GM18499 (cell line): ENCODE measurements around the gene SMOC2.

Source experiments
- ATAC-seq: cut with Tn5 transposase; IDR thresholded peaks from one replicate; pipeline ENCODE4 v1.9.1; 2021; ENCODE audit warnings: moderate number of reproducible peaks; ENCODE audit not compliant: insufficient read depth, unreplicated experiment

Gene SMOC2

GRCh38 chr6:168439794-168440450 is 1.1 kb upstream of the SMOC2 start:
- ATAC-seq = no peak

GRCh38 chr6:168441434-168442391 is 729 bp downstream of the SMOC2 start:
- ATAC-seq = no peak

DNA sequence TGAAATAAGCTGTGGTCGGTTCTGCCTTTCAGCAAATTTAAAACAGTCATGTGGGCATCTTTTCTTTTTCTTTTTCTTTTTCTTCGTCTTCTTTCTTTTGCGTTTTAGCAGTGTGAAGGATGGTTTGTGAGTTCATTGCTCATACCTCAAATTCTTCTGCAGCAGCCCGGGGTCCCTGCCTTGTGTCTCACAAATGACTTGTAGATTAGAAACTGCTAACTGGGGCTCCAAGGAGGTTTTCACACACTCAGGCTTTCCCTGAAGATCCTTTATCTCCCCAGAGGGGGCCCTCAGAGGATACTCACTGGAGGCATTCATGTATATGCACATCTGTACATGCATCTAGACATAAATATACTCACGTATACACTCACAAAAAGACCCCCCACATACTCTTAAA is 1.7 kb downstream of the SMOC2 start:
- ATAC-seq = no peak

- no peak for ATAC-seq
These were observed 6.3 kb downstream of the SMOC2 start for GRCh38 chr6:168447282-168447681.

DNA sequence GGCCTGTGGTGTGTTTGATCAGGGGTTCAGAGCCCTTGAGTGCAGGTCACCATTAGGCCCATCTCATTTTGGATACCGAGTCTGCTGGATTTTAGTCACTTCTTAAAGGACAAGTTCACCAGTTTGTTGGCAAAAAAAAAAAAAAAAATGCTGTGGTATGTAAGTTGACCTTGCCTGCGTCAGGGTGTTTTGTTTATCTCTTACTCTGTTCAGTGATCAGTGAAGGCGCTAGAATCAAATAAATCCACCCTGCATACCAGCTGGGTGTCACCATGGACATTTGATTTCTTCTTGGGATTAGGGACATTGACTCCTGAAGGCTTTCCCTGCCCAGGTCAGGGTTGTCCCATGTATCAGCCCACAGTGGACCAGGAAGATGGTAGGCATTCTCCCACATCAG is 6.7 kb downstream of the SMOC2 start:
- ATAC-seq = no peak

DNA sequence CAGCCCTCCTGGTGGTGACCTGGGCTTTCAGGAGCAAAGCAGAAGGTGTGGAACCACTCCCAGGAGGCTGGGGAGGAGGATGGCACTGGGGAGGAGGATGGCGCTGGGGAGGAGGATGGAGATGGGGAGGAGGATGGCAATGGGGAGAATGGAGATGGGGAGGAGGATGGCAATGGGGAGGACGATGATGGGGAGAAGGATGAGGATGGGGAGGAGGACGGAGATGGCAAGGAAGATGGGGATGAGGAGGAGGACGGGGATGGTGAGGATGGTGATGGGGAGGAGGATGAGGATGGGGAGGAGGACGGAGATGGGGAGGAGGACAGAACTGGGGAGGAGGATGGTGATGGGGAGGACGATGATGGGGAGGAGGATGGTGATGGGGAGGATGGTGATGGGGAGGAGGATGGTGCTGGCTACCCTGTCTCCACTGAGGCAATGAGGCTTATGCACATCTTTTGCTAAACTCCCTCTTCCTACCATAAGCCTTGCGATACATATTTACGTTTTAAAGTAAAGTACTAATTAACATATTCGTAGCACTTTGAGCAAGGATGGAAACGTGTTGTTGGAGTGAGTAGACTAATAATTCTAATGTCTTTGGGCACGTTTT is 7.4 kb downstream of the SMOC2 start:
- ATAC-seq = no peak

DNA sequence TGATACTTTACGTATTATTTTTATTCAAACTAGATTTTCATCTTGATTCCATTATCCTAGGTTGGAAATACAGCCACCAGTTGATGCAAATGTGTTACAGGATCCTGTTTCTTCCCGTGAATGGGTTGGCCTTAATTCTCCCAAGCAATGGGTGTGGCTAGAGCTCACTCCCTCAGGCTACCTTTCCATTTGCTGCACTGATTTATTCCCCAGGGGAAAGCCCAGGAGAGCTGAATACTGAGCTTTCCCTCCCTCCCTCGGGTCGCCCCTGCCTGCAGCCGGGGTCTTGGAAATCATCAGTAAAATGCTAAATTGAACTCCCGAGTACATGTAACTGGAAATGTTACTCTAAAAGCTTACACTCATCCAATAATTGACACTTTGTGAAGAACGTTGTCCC is 9.9 kb downstream of the SMOC2 start:
- no peak for ATAC-seq

- no peak for ATAC-seq
These were observed 11.0 kb downstream of the SMOC2 start for GRCh38 chr6:168451805-168452517.

GRCh38 chr6:168452685-168453377 is 11.8 kb downstream of the SMOC2 start:
- no peak for ATAC-seq

DNA sequence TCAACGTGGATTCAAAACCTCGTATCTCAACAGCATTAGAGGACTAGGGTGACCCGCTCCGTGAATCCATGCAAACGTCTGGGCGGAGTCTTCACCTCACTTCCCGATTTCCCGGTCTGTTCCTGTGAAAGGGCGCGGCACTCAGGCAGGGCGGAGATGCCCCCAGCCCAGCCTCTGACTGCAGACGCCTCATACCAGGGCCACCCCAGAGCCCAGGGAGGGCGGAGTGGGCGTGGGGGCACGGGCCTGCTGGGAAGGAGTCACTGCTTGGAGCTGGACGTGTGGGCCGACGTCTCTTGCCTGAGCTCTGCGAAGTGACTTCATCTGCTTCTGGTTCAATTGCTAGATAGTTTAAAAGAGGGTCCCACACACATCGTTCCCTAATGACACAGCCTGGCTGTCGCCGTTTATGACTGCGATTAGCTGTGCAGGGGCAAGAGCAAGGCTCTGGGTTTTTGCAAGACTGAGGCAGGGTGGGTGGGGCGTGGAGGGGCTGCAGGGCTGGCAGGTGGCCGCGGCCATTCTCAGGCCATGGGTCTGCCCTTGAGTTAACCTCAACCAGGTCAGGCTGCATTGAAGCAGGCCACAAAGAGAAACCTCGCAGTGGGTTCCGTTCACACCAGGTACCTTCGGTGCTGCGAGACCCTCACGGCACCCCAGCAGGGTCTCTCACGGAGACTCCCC is 15.0 kb downstream of the SMOC2 start:
- ATAC-seq = no peak

DNA sequence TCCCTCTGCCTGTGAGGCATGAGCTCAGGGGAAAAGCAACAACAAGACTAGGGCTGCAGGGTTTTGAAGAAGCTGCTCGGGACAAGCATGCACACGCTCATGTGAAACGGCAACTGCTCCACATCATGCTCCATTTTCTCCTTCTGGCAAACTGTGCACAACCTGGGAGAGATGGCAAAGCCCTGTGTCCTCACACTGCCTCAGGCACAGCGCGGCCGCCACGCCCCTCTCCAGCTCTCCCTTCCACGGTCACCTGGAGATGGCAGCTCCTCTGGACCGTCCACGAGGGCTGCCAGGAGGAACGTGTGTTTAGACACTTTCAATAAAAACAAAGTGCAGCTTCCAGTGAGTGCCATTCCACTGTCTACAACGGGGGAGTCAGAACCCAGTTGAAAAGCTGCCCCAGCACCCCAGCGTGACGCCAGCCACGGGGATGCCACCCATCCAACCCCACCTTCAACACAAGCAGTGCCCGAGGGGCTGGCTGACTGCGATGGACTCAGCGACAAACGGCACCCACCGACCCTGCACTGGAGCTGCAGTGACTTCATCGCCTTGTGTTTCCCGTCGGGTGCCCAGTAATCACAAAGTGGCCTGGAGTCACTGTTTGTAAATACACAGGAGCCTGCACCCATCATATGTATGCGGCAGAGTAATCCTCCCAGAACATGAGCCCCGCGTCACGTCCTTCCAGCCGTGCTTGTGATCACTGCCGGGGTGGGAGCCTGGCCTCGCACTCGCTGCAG is 16.1 kb downstream of the SMOC2 start:
- ATAC-seq = no peak

- no peak for ATAC-seq
These were observed 16.6 kb downstream of the SMOC2 start for GRCh38 chr6:168457653-168457934.

GRCh38 chr6:168458101-168458500 is 17.1 kb downstream of the SMOC2 start:
- ATAC-seq = no peak

DNA sequence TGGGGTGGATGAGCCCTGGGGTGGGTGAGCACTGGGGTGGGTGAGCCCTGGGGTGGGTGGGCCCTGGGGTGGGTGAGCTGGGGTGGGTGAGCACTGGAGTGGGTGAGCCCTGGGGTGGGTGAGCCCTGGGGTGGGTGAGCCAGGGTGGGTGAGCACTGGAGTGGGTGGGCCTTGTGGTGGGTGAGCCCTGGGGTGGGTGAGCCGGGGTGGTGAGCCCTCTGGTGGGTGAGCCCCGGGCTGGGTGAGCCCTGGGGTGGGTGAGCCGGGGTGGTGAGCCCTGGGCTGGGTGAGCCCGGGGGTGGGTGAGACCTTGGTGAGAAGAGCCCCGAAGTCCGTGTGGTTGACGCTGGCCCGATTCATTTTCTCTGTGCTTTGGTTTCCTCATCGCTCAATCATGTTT is 18.6 kb downstream of the SMOC2 start:
- no peak for ATAC-seq

DNA sequence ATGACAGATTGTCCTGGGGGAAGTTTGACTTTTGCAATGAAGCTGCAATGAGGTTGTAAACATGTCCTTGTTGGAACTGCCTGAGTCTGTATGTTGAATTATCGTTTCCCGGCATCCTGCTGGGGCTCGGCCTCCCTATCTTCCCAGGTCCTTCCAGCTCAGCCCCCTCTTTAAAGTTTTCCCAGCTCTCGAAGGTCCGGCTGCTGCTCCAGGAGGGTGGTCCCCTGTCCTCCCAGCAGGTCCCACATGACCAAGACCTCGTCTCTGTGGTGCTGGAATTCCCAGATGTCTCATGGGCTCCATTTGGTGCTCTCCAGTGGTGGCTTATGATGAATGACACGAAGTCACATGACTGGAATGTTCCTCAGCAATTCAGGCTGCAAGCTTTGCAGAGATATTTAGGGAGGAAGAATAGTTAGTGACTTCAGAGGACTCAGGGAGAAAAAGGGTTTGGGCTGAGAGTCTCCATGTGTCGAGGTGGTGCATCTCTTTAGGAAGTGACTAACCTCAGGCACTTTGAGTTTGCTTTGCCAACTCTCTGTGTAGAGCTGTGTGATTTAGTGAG is 21.4 kb downstream of the SMOC2 start:
- no peak for ATAC-seq

- no peak for ATAC-seq
These were observed 23.6 kb downstream of the SMOC2 start for GRCh38 chr6:168464546-168464945.

GRCh38 chr6:168468045-168468444 is 27.1 kb downstream of the SMOC2 start:
- ATAC-seq = no peak

DNA sequence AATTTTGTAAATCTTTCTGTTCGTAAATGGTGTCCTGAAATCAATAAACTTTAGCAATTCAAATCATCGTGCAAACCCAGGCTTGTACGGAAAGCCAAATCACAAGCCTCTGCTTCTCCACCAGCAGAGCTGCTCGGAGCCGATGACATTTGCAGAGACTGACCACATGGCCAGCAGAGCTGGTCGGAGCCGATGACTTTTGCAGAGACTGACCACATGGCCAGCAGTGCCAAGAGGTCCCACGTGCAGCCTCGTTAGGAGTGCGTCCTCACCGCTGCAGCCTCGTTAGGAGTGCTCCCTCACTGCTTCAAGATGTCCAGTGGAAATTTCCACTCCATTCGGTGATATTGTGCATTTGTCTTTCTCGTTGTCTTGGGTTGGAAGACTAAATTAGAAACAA is 28.5 kb downstream of the SMOC2 start:
- no peak for ATAC-seq

DNA sequence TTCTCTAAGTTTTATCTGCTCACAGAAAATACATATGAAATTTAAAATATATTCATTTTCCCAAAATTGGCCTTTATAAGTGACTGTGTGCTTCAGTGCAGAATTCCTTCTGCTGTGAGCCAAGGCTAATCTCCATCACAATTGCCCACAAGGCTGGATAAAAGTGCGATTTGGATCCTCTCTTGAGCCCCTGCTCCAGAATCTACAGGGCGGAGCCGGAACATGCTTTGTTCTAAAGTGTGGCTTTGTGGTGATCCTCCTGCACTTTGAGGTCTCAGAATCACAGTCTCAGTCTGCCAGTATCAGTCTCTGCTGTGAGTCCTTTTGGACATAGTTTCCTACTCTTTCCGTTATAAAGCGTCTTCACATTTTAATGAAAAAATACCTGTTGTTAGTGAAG is 28.9 kb downstream of the SMOC2 start:
- ATAC-seq = no peak
